Raji (cell line): ENCODE data around the gene POLN.

ENCODE experiments used
- POLR2A ChIP-seq: IDR thresholded peaks from 2 replicates; pipeline ENCODE4 v1.6.1; 2011; ENCODE audit warnings: low read depth, low read length, control low read depth; ENCODE audit not compliant: insufficient read depth

Gene POLN

DNA sequence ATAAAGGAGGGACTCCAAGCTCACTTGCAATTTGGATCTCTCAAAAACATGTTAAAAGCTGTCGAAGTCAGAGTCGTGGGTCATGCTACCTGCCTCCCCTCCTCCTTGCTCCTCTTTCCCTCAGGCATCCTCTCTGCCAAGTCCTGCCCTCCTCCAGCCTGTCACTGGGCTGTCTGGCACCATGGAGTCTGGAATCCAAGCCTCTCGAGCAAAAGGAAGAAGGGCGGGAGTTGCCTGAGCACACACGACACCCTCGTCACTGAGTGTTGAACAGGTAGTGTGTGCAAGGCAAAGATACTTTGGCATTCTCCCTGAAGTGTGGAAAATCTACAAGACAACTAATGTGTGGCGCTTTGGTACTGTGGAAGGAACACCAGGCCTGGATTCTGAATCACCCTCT is 62.2 kb downstream of the POLN start:
- TF ChIP-seq POLR2A, result no peak

DNA sequence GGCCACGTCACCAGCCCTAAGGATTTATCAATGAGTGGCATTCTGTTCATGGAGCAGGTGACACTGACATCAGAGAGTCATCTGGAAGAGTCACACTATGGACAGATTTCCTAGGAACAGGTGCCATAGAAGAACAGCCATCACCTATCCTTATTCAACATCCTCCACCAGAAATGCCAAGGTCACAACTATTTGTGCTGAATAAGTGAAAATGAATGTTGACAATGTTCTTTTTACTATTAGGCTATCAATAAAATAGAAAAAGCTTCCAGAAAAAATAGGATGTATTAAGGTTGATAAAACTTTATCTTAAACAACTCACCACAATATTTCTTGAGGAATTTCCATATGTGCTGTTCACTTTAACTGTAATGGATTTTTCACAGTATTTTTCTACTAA is 62.9 kb downstream of the POLN start:
- no peak for TF ChIP-seq POLR2A

DNA sequence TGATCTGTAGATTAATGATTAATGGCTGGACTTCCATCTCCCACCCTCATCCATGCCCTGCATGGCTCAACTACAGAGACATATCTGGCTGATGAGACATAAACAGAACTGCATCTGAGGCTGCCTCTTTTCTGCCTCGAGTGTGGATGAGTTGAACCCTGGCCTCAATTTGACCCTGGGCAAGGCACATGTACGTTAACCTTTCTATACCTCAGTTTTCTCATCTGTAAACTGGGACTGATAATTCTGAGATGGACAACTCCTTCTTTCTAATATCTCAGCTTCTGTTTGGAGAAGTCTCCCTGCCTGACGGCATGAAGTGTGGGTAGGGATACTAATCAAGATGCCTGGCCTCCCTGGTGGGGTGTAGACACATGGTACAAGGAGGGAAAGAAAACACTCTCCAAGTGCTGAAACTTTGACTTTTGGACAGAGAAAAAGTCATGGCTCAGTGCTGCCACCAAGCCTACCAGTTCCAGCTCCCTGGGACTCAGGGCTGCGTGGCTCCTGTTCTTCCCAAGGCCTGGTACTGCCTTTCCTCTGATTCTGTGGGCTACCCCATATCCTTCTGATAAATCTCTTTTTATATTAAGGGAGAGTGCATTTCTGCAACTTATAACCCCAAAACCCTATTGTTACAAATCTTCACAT is 64.4 kb downstream of the POLN start:
- TF ChIP-seq POLR2A, result no peak

DNA sequence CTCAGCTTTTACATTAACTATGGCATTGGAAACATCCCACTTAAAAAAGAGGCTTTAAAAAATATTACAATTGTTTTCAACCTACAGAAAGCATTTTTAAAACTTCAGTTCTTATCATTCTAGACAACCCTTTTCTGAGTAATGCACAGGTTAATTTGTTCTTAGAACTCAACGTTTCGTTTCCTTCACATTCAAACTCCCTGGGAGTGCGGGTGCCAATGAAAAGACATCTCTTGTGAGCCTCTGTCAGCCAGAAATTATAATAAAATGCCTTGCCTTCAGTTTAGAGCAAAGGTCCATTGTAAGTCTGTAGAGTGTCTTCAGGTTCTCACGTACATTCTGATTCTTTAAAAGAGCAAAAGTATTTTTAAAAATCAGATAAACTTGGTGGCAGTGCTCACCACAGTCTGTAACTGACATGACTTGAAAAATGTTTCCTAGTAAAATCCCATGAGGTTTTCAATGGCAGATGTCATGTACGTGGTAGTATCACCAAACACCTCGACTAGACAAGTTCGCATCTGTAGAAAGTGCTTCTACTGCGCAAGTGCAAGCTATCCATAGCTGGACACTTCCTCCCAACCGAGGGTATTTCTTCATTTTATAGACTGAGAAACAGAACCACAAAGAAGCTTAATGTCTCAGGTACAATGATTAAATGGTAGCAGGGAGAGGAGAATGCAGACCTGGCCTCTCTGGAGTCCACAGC is 65.8 kb downstream of the POLN start:
- TF ChIP-seq POLR2A, result no peak

DNA sequence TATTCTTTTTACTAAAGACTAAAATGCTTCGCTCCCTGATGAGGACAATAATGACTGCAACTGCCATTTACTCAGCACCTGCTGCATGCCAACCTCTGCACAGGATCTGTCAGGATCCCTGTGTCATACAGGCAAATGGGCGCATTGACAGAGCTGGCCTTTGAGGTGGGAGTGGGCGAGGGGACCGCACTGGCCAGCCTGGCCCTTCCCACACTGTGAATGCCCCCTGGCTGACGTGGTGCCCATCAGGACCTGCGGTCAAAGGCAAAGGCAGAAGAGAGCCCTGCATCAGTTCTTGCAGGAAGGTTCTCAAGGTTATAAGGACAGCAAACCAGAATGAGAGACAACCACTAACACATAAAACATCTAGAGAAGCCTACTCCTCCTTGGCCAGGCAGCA is 67.9 kb downstream of the POLN start:
- TF ChIP-seq POLR2A, result no peak

DNA sequence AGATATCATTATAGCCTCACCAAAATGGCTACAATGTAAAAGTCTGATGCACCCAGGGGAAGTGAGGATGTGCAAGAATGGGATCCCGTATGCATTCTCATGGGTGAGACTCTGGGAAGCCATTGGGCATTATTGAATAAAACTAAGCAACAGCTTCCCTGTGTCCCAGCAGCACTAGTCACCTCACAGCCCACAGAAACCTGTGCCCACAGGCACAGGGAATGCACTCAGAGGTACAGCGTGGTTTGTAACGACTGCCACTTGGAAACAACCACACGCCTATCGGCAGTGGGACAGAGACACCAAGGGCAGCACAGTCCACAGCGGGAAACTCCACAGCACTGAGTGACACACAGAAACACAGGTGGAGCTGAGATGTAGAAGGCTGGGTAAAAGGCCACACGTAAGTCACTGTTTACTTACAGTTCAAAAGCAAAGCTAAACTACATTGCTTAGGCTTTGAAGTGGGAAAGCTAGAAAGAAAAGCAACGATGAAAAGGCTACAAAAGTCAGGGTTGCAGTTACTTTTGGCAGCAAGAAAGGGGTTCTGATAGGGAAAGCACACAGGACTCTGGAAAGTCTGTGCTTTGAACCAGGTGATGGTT is 69.2 kb downstream of the POLN start:
- no peak for TF ChIP-seq POLR2A

DNA sequence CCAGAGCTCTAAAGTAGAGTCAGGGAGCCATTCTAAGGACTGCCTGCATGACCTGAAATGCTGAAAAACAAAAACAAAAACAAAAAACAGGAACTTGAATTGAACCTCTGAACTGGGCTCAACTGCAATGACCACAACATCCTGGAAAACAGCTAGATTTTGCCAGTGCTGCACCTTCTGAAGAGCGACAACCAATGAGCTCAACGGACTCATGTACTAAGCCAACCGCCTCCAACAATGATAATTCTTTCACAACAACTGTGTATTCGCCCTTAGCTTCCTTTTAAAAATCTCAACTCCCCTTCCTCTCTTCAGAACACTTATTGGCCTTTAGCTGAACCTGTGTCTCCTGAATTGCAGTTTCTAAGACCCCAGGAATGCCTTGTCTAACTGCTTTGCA is 69.8 kb downstream of the POLN start:
- TF ChIP-seq POLR2A, result no peak

DNA sequence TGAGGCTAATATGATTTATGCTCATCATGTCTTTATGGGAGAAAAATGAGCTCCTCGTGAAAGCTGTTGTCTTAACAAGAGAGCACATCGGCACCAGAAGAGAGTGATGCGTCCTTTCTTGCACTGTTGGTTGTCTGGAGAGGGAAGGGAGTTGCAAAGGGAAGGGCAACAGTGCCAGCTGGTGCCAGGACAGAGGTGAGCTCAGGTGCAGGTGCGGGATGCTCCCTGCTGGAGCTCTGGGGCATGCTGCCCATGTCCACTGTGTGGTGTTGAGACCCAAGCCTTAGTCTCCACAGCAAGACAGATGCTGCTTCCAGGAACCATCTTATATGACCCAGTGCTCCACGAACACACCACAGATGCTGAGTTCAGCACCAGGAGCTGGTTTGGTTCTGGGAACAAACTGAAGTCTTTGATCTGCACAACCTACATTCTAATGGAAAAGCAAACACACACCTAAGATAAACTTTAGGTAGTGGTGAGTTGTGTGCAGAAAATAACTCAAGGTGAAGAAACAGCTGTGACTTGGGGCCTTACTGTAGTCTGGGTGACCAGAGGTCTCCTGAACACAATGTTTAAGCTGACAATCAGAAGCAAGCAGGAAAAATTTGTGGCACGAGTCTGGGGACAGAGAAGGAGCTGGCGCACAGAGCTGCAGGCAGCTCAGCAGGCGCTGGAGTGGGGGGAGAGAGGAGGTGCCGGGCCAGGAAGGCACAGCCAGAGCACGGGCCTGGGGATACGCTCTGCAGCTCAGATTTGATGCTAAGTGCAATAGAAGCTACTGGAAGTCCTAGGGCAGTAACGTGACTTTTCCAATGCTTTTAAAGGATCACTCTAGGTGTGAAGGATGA is 73.2 kb downstream of the POLN start:
- TF ChIP-seq POLR2A, result no peak

DNA sequence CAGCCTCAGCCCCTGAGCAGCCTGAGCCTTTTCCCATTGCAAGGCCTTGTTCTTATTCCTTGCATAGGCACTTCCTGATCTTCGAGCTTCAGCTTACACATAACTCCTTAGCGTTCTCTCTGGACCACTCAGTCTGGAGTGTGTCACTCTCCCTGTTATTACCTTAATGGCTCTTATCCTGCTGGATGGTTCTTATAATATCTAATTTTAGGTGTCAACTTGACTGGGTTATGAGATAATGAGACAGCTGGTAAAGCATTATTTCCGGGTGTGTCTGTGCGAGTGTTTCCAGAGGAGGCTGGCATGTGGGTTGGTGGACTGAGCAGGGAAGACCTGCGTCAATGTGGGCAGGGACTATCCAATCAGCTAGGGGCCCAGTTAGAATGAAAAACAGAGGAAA is 75.7 kb downstream of the POLN start:
- TF ChIP-seq POLR2A, result no peak

DNA sequence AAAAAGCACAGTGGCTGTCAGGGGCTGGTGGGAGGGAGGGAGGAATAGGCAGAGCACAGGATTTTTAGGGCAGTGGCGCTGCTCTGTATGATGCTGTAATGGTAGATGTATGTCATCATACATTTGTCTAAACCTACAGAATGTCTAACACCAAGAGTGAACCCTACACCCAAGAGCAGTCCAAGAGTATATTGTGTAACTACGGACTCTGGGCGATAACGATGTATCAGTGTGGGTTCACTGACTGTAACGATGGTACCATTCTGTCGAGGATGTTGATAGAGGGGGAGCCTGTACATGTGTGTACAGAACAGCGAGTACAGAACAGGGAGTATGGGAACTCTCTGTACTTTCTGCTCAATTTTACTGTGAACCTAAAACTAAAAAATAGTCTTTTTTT is 76.5 kb downstream of the POLN start:
- no peak for TF ChIP-seq POLR2A

DNA sequence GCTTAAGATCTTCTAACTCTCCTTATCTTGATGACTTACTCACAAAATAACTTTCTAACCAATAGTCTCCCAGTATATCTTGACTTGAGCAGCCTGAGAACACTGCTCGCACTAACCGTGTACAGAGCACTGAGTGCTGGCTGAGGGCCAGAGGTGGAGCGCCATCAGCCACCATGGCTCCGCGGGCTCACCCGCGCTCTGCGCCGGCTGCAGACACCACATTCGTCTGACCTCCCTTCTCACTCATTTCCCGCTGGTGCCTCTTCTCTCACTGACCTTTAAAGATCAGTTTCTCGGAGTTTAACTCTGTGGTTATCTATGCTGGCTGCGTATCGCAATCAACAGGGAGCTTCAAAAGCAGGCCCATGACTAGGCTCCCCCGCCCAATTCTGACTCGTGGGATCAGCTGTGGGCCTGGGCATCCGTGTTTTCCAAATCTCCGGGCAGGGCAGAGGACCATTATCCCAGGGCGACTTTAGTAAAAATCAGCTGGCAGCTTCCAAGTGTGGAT is 78.6 kb downstream of the POLN start:
- TF ChIP-seq POLR2A, result no peak

DNA sequence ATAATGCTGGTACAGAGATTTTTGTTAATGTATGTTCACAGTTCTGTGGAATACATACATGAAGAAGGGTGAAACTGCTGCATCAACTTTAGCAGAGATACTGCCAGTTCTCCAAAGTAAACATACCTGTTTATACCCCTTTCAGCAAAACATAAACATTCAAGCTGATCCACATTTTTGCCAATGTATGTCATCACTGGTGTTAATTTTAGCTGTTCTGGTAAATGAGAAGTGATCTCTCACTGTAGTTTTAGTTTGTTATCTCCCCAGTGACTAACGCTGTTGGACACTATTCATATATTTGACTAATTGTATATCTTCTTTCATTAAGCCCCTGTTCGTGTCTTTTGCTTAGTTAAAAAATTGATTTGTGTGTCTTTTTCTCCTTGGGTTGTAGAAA is 82.0 kb downstream of the POLN start:
- no peak for TF ChIP-seq POLR2A

DNA sequence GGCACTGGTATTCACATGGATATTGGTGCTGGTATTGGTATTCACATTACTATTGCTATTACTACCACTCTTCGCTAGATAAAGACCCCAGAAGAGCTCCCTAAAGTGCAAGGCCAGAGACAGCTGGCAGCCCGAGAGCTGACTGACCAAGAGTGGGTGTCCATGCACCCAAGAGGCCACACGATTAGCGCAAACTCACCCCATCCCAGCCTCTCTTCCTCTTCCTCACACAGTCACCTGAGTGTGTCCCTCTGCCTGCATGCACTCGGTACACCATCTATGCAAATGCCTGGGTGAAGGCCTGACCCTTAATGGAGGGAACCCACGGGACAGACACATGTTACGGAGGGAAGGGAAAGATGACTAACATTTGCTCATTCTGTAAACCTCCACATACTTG is 86.7 kb downstream of the POLN start:
- no peak for TF ChIP-seq POLR2A

DNA sequence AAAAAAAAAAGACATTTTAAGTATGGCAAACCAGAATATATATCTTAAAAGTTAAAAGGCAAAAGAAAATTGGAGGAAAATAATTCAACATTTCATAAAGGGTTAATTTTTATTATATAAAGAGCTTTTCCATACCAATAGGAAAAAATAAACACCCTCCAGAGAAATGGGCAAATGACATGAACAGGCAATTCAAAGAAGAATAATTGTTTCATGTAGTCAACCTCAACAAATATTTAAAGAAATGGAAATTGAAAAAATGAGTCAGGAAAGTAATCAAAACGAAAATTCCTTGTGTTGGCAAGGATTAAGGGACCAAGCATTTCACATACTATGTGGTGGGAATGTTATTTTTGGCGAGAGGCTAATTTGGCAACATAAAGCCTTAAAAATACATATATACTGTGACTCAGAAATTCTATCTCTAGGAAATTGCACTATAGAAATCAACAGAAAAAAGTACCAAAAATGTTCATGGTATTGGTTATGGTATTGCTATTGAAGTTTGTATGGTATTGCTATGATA is 87.6 kb downstream of the POLN start:
- no peak for TF ChIP-seq POLR2A

DNA sequence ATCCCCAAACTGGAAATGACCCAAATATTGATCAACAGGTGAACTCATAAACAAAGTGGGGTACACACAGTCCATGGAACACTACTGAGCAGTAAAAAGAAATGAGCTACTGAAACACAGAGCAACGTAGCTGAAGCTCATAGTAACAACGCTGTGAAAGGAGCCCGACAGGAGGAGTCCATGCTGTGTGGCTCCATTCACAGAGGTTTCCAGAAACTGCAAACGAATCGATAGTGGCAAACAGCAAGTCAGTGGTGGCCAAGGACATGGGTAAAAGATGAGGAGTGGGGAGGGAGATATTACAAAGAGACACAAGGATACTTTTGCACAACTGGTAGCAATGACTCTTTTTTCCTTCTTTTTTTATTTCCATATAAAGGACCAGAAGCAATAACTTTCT is 90.4 kb downstream of the POLN start:
- TF ChIP-seq POLR2A, result no peak
